K562 (cell line): ENCODE results near the gene TMEM204. TPM values are rescaled to one million over a fixed set of nuclear protein-coding genes. Genes with fewer than 3 reads are reported as not detected.

Source experiments
- CREB3L1 ChIP-seq: fragments of 450-650 bp; IDR thresholded peaks from 2 replicates; pipeline ENCODE4 v1.6.1; 2014; ENCODE audit warnings: low read depth, mild to moderate bottlenecking, moderate library complexity, borderline replicate concordance
- FIP1L1 ChIP-seq: fragments of 200-400 bp; formaldehyde crosslinking; IDR thresholded peaks from 2 replicates; pipeline ENCODE4 v1.6.1; 2018; ENCODE audit warnings: mild to moderate bottlenecking, low read depth, low read length; ENCODE audit not compliant: poor library complexity, severe bottlenecking
- MAX ChIP-seq: sonication (generic); formaldehyde crosslinking; IDR thresholded peaks from 2 replicates; pipeline ENCODE4 v1.9.0; 2022; ENCODE audit warnings: mild to moderate bottlenecking, missing genetic modification reagents
- SRSF3 ChIP-seq: fragments of 200-400 bp; formaldehyde crosslinking; IDR thresholded peaks from 2 replicates; pipeline ENCODE4 v1.6.1; 2016; ENCODE audit warnings: mild to moderate bottlenecking, low read length, moderate library complexity; ENCODE audit not compliant: insufficient read depth
- ZNF133 ChIP-seq: fragments of 250-450 bp; sonication (Bioruptor Pico); IDR thresholded peaks from 2 replicates; pipeline ENCODE4 v1.4.0; 2020; ENCODE audit warnings: mild to moderate bottlenecking
- ZNF740 ChIP-seq, 3 experiments: fragments of 200-800 bp in 1 of 3; sonication (Bioruptor generic) in 1 of 3; sonication (generic) in 1 of 3; formaldehyde crosslinking in 1 of 3; IDR thresholded peaks; 2 replicates each; pipeline versions ENCODE4 v1.6.1 to v1.8.0; 2016 to 2022; ENCODE audit warnings: mild to moderate bottlenecking in 2 of 3, missing compliant biosample characterization in 2 of 3, missing genetic modification characterization in 2 of 3, missing genetic modification reagents in 1 of 3
- polyA plus RNA-seq, 8 experiments: library from polyadenylated mRNA; depleted of rRNA in 4 of 8; stranded (reverse) in 5 of 8; unstranded in 3 of 8; fragments of >200 nt; fragmentation: Nextera tagmentation in 2 of 8; fragmentation: Illumina TruSeq in 1 of 8; extraction: Ambion mirVana in 2 of 8; extraction: Trizol in 1 of 8; gene quantifications; 2 replicates each; pipeline versions ENCODE4 v1.2.1 to v1.2.3, GENCODE V29; 2011 to 2014; ENCODE audit warnings: inconsistent platforms in 1 of 8, missing spikeins in 1 of 8
- total RNA-seq, 7 experiments: library from RNA; depleted of rRNA in 6 of 7; stranded (reverse); fragments of >200 nt in 6 of 7; fragmentation: Illumina TruSeq in 2 of 7; extraction: Trizol in 2 of 7; gene quantifications; 2 replicates each; pipeline versions ENCODE4 v1.2.1 to v1.2.3, GENCODE V29; 2011 to 2021; ENCODE audit warnings: low replicate concordance in 1 of 7
- TF ChIP-seq, protein P1 (sequence below): fragments of 450-650 bp; IDR thresholded peaks from 2 replicates; pipeline ENCODE4 v1.6.1; 2016; ENCODE audit warnings: missing biosample characterization, missing genetic modification characterization

Gene TMEM204
- total and polyA plus RNA-seq, 9 of the 15 experiments (the other 6 are each of a cell fraction or from before 2014, with no cell fraction given) = 0.04 to 0.18 TPM; not detected in 7

DNA sequence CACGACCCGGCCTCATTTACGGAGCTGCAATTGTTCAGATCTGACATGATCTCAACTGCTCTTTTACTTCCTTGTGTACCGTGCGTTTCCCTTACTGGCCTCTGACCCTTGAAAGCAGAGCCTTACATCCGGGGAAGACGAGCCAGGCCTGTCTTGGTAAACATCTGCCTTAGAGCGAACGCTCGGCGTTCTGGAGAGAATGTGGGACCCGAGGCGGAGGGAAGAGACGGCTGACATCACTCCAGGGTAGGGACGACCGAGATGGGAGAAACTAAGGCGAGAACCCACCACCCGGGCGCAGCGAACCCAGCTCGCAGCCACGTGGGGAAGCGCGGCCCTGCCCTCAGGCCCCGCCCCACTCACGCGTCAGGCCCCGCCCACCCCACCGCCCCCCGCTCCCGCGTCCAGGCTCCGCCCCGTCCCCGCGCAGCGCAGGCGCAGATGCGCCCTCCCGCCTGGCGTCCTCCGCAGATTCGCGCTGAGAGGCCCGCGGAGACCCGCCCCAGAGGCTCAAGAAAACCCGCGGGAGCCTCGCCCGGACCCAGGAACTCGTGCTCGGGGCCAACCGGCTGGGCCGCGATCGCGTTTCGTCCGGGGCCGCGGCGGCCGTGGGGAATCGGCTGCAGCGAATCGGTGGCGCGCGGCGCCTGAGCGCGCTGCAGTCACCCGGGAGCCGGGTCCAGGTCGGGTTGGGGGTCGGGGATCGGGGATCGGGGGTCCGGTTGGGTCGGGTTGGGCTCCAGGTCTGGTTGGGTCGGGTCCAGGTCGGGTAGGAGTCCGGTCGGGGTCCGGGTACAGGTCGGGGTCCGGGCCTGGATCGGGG, 40.3 kb upstream of the TMEM204 start, which contains the start of gene TELO2 (continued):
- TF ChIP-seq ZNF740 (CRISPR knock-in tag; IDR thresholded peaks at IDR 0.05) = no peak
- no peak for TF ChIP-seq ZNF740 (tag; IDR thresholded peaks at IDR 0.05)
- no peak for TF ChIP-seq ZNF133
- peak; percentile 94 for TF ChIP-seq MAX (CRISPR knock-in tag)
- TF ChIP-seq, protein P1, sequence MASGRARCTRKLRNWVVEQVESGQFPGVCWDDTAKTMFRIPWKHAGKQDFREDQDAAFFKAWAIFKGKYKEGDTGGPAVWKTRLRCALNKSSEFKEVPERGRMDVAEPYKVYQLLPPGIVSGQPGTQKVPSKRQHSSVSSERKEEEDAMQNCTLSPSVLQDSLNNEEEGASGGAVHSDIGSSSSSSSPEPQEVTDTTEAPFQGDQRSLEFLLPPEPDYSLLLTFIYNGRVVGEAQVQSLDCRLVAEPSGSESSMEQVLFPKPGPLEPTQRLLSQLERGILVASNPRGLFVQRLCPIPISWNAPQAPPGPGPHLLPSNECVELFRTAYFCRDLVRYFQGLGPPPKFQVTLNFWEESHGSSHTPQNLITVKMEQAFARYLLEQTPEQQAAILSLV (tag) = no peak
- TF ChIP-seq FIP1L1 = no peak
- peak; percentile 34; the same call in 1 of the 2 replicates for TF ChIP-seq CREB3L1
- no peak for TF ChIP-seq SRSF3
